Measurements from ENCODE around the gene RPRD1B. TPM values are rescaled to one million over a fixed set of nuclear protein-coding genes. Genes with fewer than 3 reads are reported as not detected.

The RPRD1B gene
- total and polyA plus RNA-seq, 5 donors = 18.5 to 88.5 (median 67.7) TPM

- peak overlapping the region; percentile 80 for H3K27ac ChIP-seq (ENCODE audit: low read length)
- 29% methylated on average over 5 of the region's 5 CpGs for WGBS
- H3K4me3 ChIP-seq (ENCODE audit: low read length) = no peak overlapping the region
- H3K9me3 ChIP-seq (ENCODE audit: control insufficient read depth, low read length) = no peaks in the 10 kb centered on the region
- ATAC-seq (peak; percentile 86 to 87), DNase-seq (peak; percentile 74 to 80 (median 74))
- peaks cover 6% of the 10 kb centered on the region for H3K4me1 ChIP-seq (ENCODE audit: control insufficient read depth, insufficient read depth, low read length)
- H3K27me3 ChIP-seq (ENCODE audit: control insufficient read depth, insufficient read depth) = no peaks in the 10 kb centered on the region
- intact Hi-C loops (cut with DNase I) = loop anchor here (5.0 to 10.0 kb wide), 4 partner anchors 51 to 144 kb away; partner anchors contain the start of gene TGM2 (in 2 of the 4)
Observed at GRCh38 chr20:38073307-38074071, 39.9 kb downstream of the RPRD1B start.

- DNase-seq (no peak), ATAC-seq (no peak)
- H3K27me3 ChIP-seq (ENCODE audit: control insufficient read depth, insufficient read depth) = no peaks in the 10 kb centered on the region
- H3K4me1 ChIP-seq (ENCODE audit: control insufficient read depth, insufficient read depth, low read length) = peaks cover 6% of the 10 kb centered on the region
- H3K9me3 ChIP-seq (ENCODE audit: control insufficient read depth, low read length) = no peaks in the 10 kb centered on the region
- WGBS = 82% methylated on average over 3 of the region's 3 CpGs
- H3K4me3 ChIP-seq (ENCODE audit: low read length) = no peak overlapping the region
- intact Hi-C loops (cut with DNase I) = loop anchor here in 1 of 4 donors (10.0 kb wide), 1 partner anchor 49 kb away; no protein-coding TSS in a partner anchor
- peak overlapping the region; percentile 68 for H3K27ac ChIP-seq (ENCODE audit: low read length)
Observed at GRCh38 chr20:38075161-38075998, 41.8 kb downstream of the RPRD1B start.

GRCh38 chr20:38076548-38076947 lies 43.0 kb downstream of the RPRD1B start:
- intact Hi-C loops (cut with DNase I) = loop anchor here in 1 of 4 donors (10.0 kb wide), 1 partner anchor 48 kb away; no protein-coding TSS in a partner anchor
- Histone ChIP-seq H3K27me3 (ENCODE audit: control insufficient read depth, insufficient read depth) (no peaks in the 10 kb centered on the region), H3K4me3 (ENCODE audit: low read length) (no peak overlapping the region), H3K9me3 (ENCODE audit: control insufficient read depth, low read length) (no peaks in the 10 kb centered on the region), H3K27ac (ENCODE audit: low read length) (peak overlapping the region; percentile 68), H3K4me1 (ENCODE audit: control insufficient read depth, insufficient read depth, low read length) (peaks cover 6% of the 10 kb centered on the region)
- no peak for DNase-seq
- ATAC-seq = no peak

DNA sequence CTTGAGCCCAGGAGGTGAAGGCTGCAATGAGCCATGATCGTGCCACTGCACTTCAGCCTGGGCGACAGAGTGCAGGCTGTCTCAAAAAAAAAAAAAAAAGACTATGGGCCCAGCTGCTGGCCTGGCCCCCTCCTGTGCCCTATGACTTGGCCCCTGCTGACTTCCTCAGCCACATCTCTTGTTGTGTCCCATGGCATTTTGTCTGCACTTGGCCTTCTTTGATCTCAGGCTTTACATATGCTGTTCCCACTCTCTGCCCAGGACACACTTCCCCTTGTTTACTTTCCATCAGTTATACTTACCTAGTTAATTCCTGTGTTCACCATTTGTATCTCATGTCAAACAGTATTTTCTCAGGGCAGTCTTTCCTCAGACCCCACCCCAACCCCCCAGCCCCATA lies 44.5 kb downstream of the RPRD1B start:
- Histone ChIP-seq H3K27ac (ENCODE audit: low read length) (peak overlapping the region; percentile 16), H3K9me3 (ENCODE audit: control insufficient read depth, low read length) (no peaks in the 10 kb centered on the region), H3K4me3 (ENCODE audit: low read length) (no peak overlapping the region), H3K4me1 (ENCODE audit: control insufficient read depth, insufficient read depth, low read length) (peaks cover 5% of the 10 kb centered on the region), H3K27me3 (ENCODE audit: control insufficient read depth, insufficient read depth) (no peaks in the 10 kb centered on the region)
- intact Hi-C loops (cut with DNase I) = loop anchor here in 1 of 4 donors (10.0 kb wide), 1 partner anchor 47 kb away; no protein-coding TSS in a partner anchor
- ATAC-seq (no peak), DNase-seq (no peak)
- WGBS = 95% methylated on average over 2 of the region's 2 CpGs

GRCh38 chr20:38079353-38079752 lies 45.8 kb downstream of the RPRD1B start:
- WGBS = over 99% methylated on average over 3 of the region's 3 CpGs

DNA sequence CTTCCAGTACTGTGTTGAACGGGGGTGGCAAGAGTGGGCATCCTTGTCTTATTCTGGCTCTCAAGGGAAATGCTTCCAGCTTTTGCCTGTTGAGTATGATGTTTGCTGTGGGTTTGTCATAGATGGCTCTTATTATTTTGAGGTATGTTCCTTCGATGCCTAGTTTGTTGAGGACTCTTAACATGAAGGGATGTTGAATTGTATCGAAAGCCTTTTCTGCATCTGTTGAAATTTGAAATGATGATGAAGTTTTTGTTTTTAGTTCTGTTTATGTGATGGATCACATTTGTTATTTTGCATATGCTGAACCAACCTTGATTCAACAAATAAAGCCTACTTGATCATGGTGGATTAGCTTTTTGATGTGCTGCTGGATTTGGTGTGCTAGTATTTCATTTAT lies 48.0 kb downstream of the RPRD1B start:
- no peak overlapping the region for H3K27ac ChIP-seq (ENCODE audit: low read length)
- WGBS = 74% methylated on average over 3 of the region's 3 CpGs
- DNase-seq = no peak

More at GRCh38 chr20:38079353-38079752, 45.8 kb downstream of the RPRD1B start:
- Histone ChIP-seq H3K27me3 (ENCODE audit: control insufficient read depth, insufficient read depth) (no peaks in the 10 kb centered on the region), H3K4me1 (ENCODE audit: control insufficient read depth, insufficient read depth, low read length) (no peaks in the 10 kb centered on the region), H3K27ac (ENCODE audit: low read length) (no peak overlapping the region), H3K9me3 (ENCODE audit: control insufficient read depth, low read length) (no peaks in the 10 kb centered on the region), H3K4me3 (ENCODE audit: low read length) (no peak overlapping the region)
- ATAC-seq (no peak), DNase-seq (no peak)
- intact Hi-C loops (cut with DNase I) = loop anchor here in 1 of 4 donors (10.0 kb wide), 1 partner anchor 45 kb away; no protein-coding TSS in a partner anchor

DNA sequence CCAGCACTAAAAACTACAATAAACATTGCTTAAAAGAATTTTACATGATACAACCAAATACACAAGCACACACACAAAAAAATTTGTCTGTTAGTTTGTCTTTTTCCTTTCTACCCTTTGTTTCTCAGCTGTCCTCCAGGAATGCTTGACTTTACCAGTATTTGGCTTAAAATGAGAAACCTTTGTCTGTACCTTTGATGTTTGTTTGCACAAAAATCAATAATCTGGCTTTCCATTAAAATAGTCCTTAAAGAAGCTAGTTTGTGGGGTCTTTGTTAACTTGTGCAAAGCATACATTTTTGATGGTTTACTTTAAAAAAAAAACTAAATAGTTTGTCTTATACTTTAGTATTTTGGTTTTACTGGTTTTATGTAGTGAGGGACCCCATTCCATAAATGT lies 49.3 kb downstream of the RPRD1B start:
- DNase-seq (no peak), ATAC-seq (no peak)
- no peaks in the 10 kb centered on the region for H3K27me3 ChIP-seq (ENCODE audit: control insufficient read depth, insufficient read depth)
- no peaks in the 10 kb centered on the region for H3K4me1 ChIP-seq (ENCODE audit: control insufficient read depth, insufficient read depth, low read length)
- intact Hi-C loops (cut with DNase I) = no loop called here
- H3K4me3 ChIP-seq (ENCODE audit: low read length) = no peak overlapping the region
- H3K27ac ChIP-seq (ENCODE audit: low read length) = no peak overlapping the region
- H3K9me3 ChIP-seq (ENCODE audit: control insufficient read depth, low read length) = no peaks in the 10 kb centered on the region

More for the DNA sequence above, 48.0 kb downstream of the RPRD1B start:
- no peaks in the 10 kb centered on the region for H3K4me1 ChIP-seq (ENCODE audit: control insufficient read depth, insufficient read depth, low read length)
- H3K9me3 ChIP-seq (ENCODE audit: control insufficient read depth, low read length) = no peaks in the 10 kb centered on the region
- intact Hi-C loops (cut with DNase I) = no loop called here
- H3K27me3 ChIP-seq (ENCODE audit: control insufficient read depth, insufficient read depth) = no peaks in the 10 kb centered on the region
- H3K4me3 ChIP-seq (ENCODE audit: low read length) = no peak overlapping the region
- ATAC-seq = no peak

DNA sequence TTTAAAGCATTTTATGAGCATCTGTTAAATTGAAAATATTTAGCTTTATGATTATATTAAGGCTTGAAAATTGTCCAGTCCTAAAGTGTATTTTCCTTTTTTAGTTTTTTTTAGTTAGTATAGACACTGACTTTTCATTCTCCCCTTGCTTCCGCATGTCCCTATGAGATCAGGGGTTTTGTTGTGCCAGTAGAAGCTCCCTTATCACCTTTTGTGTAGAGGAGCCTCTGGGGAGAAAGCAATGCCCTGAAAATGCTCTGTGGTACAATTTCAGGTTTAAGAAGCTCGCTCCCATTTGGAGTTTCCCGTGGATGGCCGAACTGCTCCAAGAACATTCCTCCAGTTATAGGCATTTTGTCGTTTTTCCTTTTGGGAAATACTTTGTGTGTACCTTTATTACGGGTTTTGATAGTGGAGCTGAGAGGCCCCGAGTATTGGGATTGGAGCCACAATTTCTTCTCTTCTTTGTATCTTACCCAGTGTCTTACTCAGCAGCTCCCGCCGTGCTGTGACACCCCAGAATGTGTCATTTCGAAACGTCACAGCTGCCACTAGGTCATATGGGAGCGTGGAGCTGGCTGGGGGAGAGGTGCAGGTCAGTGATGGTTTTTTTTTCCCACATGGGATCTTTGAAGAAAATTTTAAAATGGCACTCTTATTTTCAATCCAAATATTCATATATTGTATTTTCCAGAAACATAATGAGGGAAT lies 49.9 kb downstream of the RPRD1B start:
- H3K4me3 ChIP-seq (ENCODE audit: low read length) = no peak overlapping the region
- no peaks in the 10 kb centered on the region for H3K27me3 ChIP-seq (ENCODE audit: control insufficient read depth, insufficient read depth)
- H3K9me3 ChIP-seq (ENCODE audit: control insufficient read depth, low read length) = no peaks in the 10 kb centered on the region
- peak; percentile 59 to 81 for ATAC-seq
- intact Hi-C loops (cut with DNase I) = no loop called here
- peak overlapping the region; percentile 97 for H3K27ac ChIP-seq (ENCODE audit: low read length)
- H3K4me1 ChIP-seq (ENCODE audit: control insufficient read depth, insufficient read depth, low read length) = no peaks in the 10 kb centered on the region
- WGBS = 43% methylated on average over 12 of the region's 12 CpGs
- DNase-seq = peak in 1 of 3 donors; percentile 53

DNA sequence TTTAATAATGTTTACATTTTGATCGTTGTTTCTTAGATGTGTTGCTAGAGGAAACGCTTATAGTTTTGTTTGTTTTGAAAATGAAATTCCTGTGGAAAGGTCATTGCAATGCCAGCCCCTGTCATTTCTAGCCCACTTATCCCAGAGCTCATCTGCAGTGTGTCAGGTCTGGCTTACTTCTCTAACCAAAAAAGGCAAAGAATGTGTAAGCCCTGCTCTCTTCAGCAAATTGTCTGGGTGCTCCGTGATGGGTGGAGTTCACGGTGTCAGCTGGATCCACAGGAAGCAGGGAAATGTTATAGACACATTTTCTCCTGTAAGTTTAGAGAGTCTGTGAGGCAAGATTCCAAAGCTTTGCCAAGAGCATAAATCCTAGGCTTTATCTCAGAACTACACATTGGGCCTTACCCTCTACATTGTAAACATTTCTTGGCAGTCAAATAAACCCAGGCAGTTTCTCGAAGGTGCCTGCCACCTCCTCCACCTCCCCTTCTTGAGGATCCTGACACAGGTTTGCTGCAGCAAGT lies 50.9 kb downstream of the RPRD1B start:
- Histone ChIP-seq H3K27me3 (ENCODE audit: control insufficient read depth, insufficient read depth) (no peaks in the 10 kb centered on the region), H3K27ac (ENCODE audit: low read length) (peak overlapping the region; percentile 97), H3K9me3 (ENCODE audit: control insufficient read depth, low read length) (no peaks in the 10 kb centered on the region), H3K4me3 (ENCODE audit: low read length) (no peak overlapping the region), H3K4me1 (ENCODE audit: control insufficient read depth, insufficient read depth, low read length) (no peaks in the 10 kb centered on the region)
- DNase-seq = no peak
- intact Hi-C loops (cut with DNase I) = no loop called here
- WGBS = 44% methylated on average over 5 of the region's 5 CpGs
- ATAC-seq = peak; percentile 77 to 86

DNA sequence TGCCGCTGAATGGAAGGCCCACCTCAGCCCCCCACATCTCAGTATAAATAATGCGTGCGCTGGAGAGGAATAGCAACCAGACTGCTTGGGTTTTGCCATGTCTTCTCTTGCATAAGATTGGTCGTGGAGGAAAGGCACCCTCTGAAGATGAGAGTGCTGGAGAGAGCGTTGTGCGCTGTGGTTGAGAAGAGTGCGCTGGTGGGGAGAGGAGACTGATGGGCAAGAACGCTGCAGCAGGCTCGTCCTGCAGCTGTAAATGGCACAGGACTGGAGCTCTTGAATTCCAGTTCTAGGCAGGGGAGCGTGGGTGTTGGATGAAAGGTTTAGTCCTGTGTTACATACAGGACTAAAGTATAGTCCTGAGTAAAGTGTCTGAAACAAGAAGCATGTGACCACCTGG lies 51.5 kb downstream of the RPRD1B start:
- ATAC-seq = peak; percentile 28 to 48
- Histone ChIP-seq H3K4me1 (ENCODE audit: control insufficient read depth, insufficient read depth, low read length) (no peaks in the 10 kb centered on the region), H3K27me3 (ENCODE audit: control insufficient read depth, insufficient read depth) (no peaks in the 10 kb centered on the region), H3K4me3 (ENCODE audit: low read length) (no peak overlapping the region), H3K27ac (ENCODE audit: low read length) (peak overlapping the region; percentile 97), H3K9me3 (ENCODE audit: control insufficient read depth, low read length) (no peaks in the 10 kb centered on the region)
- intact Hi-C loops (cut with DNase I) = no loop called here
- DNase-seq = no peak
- 71% methylated on average over 10 of the region's 10 CpGs for WGBS

All from right cardiac atrium (tissue), 5 donors.